OCI-LY1 (cell line): ENCODE results near the gene TAS2R41.
"Not testable (repeated sequence)": the region's sequence is repeated elsewhere in the genome, so short reads cannot be mapped to it uniquely, and the experiment has no call there.

Experiments used
- H2AFZ ChIP-seq: fragments of 200-600 bp; sonication (generic), shearing (Covaris generic); 2 replicates; pipeline ENCODE4 v1.6.0; 2014; ENCODE audit warnings: antibody characterized with exemption, mild to moderate bottlenecking, low read length
- H3F3A ChIP-seq: fragments of 200-600 bp; sonication (generic), shearing (Covaris generic); 2 replicates; pipeline ENCODE4 v1.6.0; 2014; ENCODE audit warnings: mild to moderate bottlenecking, antibody characterized with exemption, low read length, moderate library complexity; ENCODE audit not compliant: insufficient read depth
- H3K27ac ChIP-seq: fragments of 200-600 bp; sonication (generic); 2 replicates; pipeline ENCODE4 v1.5.1; 2014; ENCODE audit warnings: low read length, mixed run types, mild to moderate bottlenecking, low read depth; ENCODE audit not compliant: poor library complexity, severe bottlenecking
- H3K27me3 ChIP-seq: fragments of 200-600 bp; sonication (generic); 2 replicates; pipeline ENCODE4 v1.6.0; 2014; ENCODE audit warnings: antibody characterized with exemption, mild to moderate bottlenecking, low read length, moderate library complexity; ENCODE audit not compliant: insufficient read depth
- H3K36me3 ChIP-seq: fragments of 200-600 bp; sonication (generic); 2 replicates; pipeline ENCODE4 v1.6.1; 2014; ENCODE audit warnings: mild to moderate bottlenecking, antibody characterized with exemption, low read length, moderate library complexity, mixed read lengths; ENCODE audit not compliant: insufficient read depth
- H3K4me1 ChIP-seq: fragments of 200-600 bp; sonication (generic); 2 replicates; pipeline ENCODE4 v1.5.1; 2014; ENCODE audit warnings: mild to moderate bottlenecking, low read length, moderate library complexity; ENCODE audit not compliant: insufficient read depth, severe bottlenecking
- H3K4me2 ChIP-seq: fragments of 200-600 bp; sonication (generic), shearing (Covaris generic); 2 replicates; pipeline ENCODE4 v1.6.1; 2014; ENCODE audit warnings: low read length
- H3K4me3 ChIP-seq: fragments of 200-600 bp; sonication (generic); 2 replicates; pipeline ENCODE4 v1.5.1; 2014; ENCODE audit warnings: low read length, low read depth, mild to moderate bottlenecking, mixed read lengths; ENCODE audit not compliant: poor library complexity, severe bottlenecking
- H3K79me2 ChIP-seq: fragments of 200-600 bp; shearing (Covaris generic); 2 replicates; pipeline ENCODE4 v1.6.1; 2016; ENCODE audit warnings: mixed run types, low read length, mixed read lengths; ENCODE audit not compliant: insufficient read depth
- H3K9ac ChIP-seq: fragments of 200-600 bp; sonication (generic), shearing (Covaris generic); 2 replicates; pipeline ENCODE4 v1.6.1; 2014; ENCODE audit warnings: mild to moderate bottlenecking, low read length, mixed read lengths
- H3K9me2 ChIP-seq: fragments of 200-600 bp; sonication (generic), shearing (Covaris generic); 2 replicates; pipeline ENCODE4 v1.6.1; 2014; ENCODE audit warnings: low read depth, mild to moderate bottlenecking, low read length, mixed read lengths
- H3K9me3 ChIP-seq: fragments of 200-600 bp; shearing (Covaris generic); 2 replicates; pipeline ENCODE4 v1.6.1; 2014; ENCODE audit warnings: low read length, mixed read lengths
- H4K20me1 ChIP-seq: fragments of 200-600 bp; sonication (generic), shearing (Covaris generic); 2 replicates; pipeline ENCODE4 v1.6.0; 2016; ENCODE audit warnings: mild to moderate bottlenecking, low read length; ENCODE audit not compliant: insufficient read depth
- CTCF ChIP-seq: fragments of 200-600 bp; sonication (generic), shearing (Covaris generic); IDR thresholded peaks from 2 replicates; pipeline ENCODE4 v1.5.1; 2017; ENCODE audit warnings: mild to moderate bottlenecking, antibody characterized with exemption, low read length, moderate library complexity, mixed read lengths
- EZH2 ChIP-seq: fragments of 200-600 bp; sonication (generic), shearing (Covaris generic); IDR thresholded peaks from 2 replicates; pipeline ENCODE4 v1.8.0; 2017; ENCODE audit warnings: borderline replicate concordance, mixed run types, mild to moderate bottlenecking, antibody characterized with exemption, low read length, moderate library complexity, mixed read lengths

Gene TAS2R41

GRCh38 chr7:143463556-143463955 lies 14.1 kb upstream of the TAS2R41 start:
- Histone ChIP-seq H3K36me3 (no peaks in the 10 kb centered on the region), H3K4me2 (no peak overlapping the region), H3K4me3 (no peak overlapping the region), H3F3A (no peaks in the 10 kb centered on the region), H3K27me3 (no peaks in the 10 kb centered on the region), H3K9me2 (no peaks in the 10 kb centered on the region), H3K27ac (no peak overlapping the region), H3K4me1 (no peaks in the 10 kb centered on the region), H4K20me1 (no peaks in the 10 kb centered on the region), H3K9ac (no peak overlapping the region), H3K79me2 (no peaks in the 10 kb centered on the region), H3K9me3 (no peaks in the 10 kb centered on the region), H2AFZ (no peak overlapping the region)
- TF ChIP-seq CTCF (no peak), EZH2 (no peak)

GRCh38 chr7:143463957-143464356 lies 13.7 kb upstream of the TAS2R41 start:
- Histone ChIP-seq H3K79me2 (no peaks in the 10 kb centered on the region), H3K27me3 (no peaks in the 10 kb centered on the region), H3K36me3 (no peaks in the 10 kb centered on the region), H3K9ac (no peak overlapping the region), H3K9me2 (no peaks in the 10 kb centered on the region), H3K9me3 (no peaks in the 10 kb centered on the region), H3K27ac (no peak overlapping the region), H3K4me1 (no peaks in the 10 kb centered on the region), H3K4me3 (no peak overlapping the region), H4K20me1 (no peaks in the 10 kb centered on the region), H3K4me2 (no peak overlapping the region), H2AFZ (no peak overlapping the region), H3F3A (no peaks in the 10 kb centered on the region)
- TF ChIP-seq EZH2 (no peak), CTCF (no peak)

GRCh38 chr7:143467724-143468123 lies 9.9 kb upstream of the TAS2R41 start:
- Histone ChIP-seq H3F3A (no peaks in the 10 kb centered on the region), H3K9me2 (no peaks in the 10 kb centered on the region), H3K79me2 (no peaks in the 10 kb centered on the region), H3K4me2 (no peak overlapping the region), H3K9me3 (no peaks in the 10 kb centered on the region), H3K27ac (no peak overlapping the region), H2AFZ (no peak overlapping the region), H3K27me3 (no peaks in the 10 kb centered on the region), H3K9ac (no peak overlapping the region), H3K4me3 (no peak overlapping the region), H3K4me1 (no peaks in the 10 kb centered on the region), H3K36me3 (no peaks in the 10 kb centered on the region), H4K20me1 (no peaks in the 10 kb centered on the region)
- TF ChIP-seq EZH2 (no peak), CTCF (no peak)

GRCh38 chr7:143472071-143472689 lies 5.5 kb upstream of the TAS2R41 start:
- not testable (repeated sequence) for H3K4me1 ChIP-seq, H3F3A ChIP-seq, H3K79me2 ChIP-seq, H3K9me2 ChIP-seq, H3K27ac ChIP-seq, H3K36me3 ChIP-seq, H3K4me2 ChIP-seq, H3K27me3 ChIP-seq, H4K20me1 ChIP-seq, H3K4me3 ChIP-seq, H3K9ac ChIP-seq, H3K9me3 ChIP-seq, H2AFZ ChIP-seq
